Neural progenitor cell (in vitro differentiated cells): ENCODE data around the gene NAALADL1. TPM values are rescaled to one million over a fixed set of nuclear protein-coding genes. Genes with fewer than 3 reads are reported as not detected.

Source experiments
- DNase-seq: peaks from one replicate; pipeline ENCODE4 v3.0.0-alpha.2; 2016; ENCODE audit warnings: low spot score
- H2AFZ ChIP-seq: fragments of 200-600 bp; sonication (generic); replicated peaks from 2 replicates; pipeline ENCODE4 v1.6.1; 2016; ENCODE audit warnings: antibody characterized with exemption
- H3F3A ChIP-seq: fragments of 200-600 bp; sonication (generic); 2 replicates; pipeline ENCODE4 v1.6.1; 2016; ENCODE audit warnings: antibody characterized with exemption, low read depth
- H3K27ac ChIP-seq: fragments of 200-600 bp; sonication (generic); 2 replicates; pipeline ENCODE4 v1.5.1; 2016; ENCODE audit warnings: mild to moderate bottlenecking
- H3K27me3 ChIP-seq: fragments of 200-600 bp; sonication (generic); 2 replicates; pipeline ENCODE4 v1.6.1; 2016; ENCODE audit warnings: mild to moderate bottlenecking, moderate library complexity
- H3K36me3 ChIP-seq: fragments of 200-600 bp; sonication (generic); 2 replicates; pipeline ENCODE4 v1.5.1; 2016
- H3K4me1 ChIP-seq: fragments of 200-600 bp; sonication (generic); 2 replicates; pipeline ENCODE4 v1.6.1; 2016; ENCODE audit warnings: mixed run types
- H3K4me2 ChIP-seq: fragments of 200-600 bp; sonication (generic); 2 replicates; pipeline ENCODE4 v1.6.1; 2016
- H3K4me3 ChIP-seq: fragments of 200-600 bp; sonication (generic); 2 replicates; pipeline ENCODE4 v1.5.1; 2016
- H3K79me2 ChIP-seq: fragments of 200-600 bp; sonication (generic); 2 replicates; pipeline ENCODE4 v1.6.1; 2016; ENCODE audit warnings: low read depth
- H3K9ac ChIP-seq: fragments of 200-600 bp; sonication (generic); 2 replicates; pipeline ENCODE4 v1.6.1; 2016
- H3K9me3 ChIP-seq: fragments of 200-600 bp; sonication (generic); 2 replicates; pipeline ENCODE4 v1.5.1; 2016; ENCODE audit warnings: low read depth
- H4K20me1 ChIP-seq: fragments of 200-600 bp; sonication (generic); 2 replicates; pipeline ENCODE4 v1.6.1; 2016; ENCODE audit warnings: low read depth
- H3K27ac Mint-ChIP-seq: 3 replicates; pipeline ENCODE4 v1.8.0; 2021; ENCODE audit warnings: mixed read lengths
- H3K27me3 Mint-ChIP-seq: 2 replicates; pipeline ENCODE4 v1.8.0; 2022; ENCODE audit warnings: low read depth, mild to moderate bottlenecking, inconsistent platforms, moderate library complexity, mixed read lengths; ENCODE audit not compliant: insufficient read depth
- H3K36me3 Mint-ChIP-seq: 3 replicates; pipeline ENCODE4 v1.8.0; 2021; ENCODE audit warnings: mixed read lengths
- H3K4me1 Mint-ChIP-seq: 3 replicates; pipeline ENCODE4 v1.8.0; 2021; ENCODE audit warnings: mixed read lengths
- H3K4me3 Mint-ChIP-seq: 3 replicates; pipeline ENCODE4 v1.8.0; 2021; ENCODE audit warnings: mild to moderate bottlenecking, moderate library complexity, mixed read lengths
- H3K9me3 Mint-ChIP-seq: 3 replicates; pipeline ENCODE4 v1.8.0; 2020; ENCODE audit warnings: mixed read lengths
- CTCF ChIP-seq: fragments of 200-600 bp; sonication (generic); IDR thresholded peaks from 2 replicates; pipeline ENCODE4 v1.5.1; 2017; ENCODE audit warnings: antibody characterized with exemption, mild to moderate bottlenecking
- EZH2 ChIP-seq: fragments of 200-600 bp; sonication (generic); IDR thresholded peaks from 2 replicates; pipeline ENCODE4 v1.6.1; 2017; ENCODE audit warnings: antibody characterized with exemption, mild to moderate bottlenecking, moderate library complexity
- EZH2phosphoT487 ChIP-seq: fragments of 200-600 bp; sonication (generic); IDR thresholded peaks from 2 replicates; pipeline ENCODE4 v1.6.1; 2017; ENCODE audit warnings: antibody characterized with exemption
- total RNA-seq: library from RNA; depleted of rRNA; stranded (reverse); fragments of >200 nt; gene quantifications from 2 replicates; pipeline ENCODE4 v1.2.3, GENCODE V29; 2015; ENCODE audit warnings: low replicate concordance

Gene NAALADL1
- total RNA-seq, 1 donor from 2014 or later = 0.80 TPM

DNA sequence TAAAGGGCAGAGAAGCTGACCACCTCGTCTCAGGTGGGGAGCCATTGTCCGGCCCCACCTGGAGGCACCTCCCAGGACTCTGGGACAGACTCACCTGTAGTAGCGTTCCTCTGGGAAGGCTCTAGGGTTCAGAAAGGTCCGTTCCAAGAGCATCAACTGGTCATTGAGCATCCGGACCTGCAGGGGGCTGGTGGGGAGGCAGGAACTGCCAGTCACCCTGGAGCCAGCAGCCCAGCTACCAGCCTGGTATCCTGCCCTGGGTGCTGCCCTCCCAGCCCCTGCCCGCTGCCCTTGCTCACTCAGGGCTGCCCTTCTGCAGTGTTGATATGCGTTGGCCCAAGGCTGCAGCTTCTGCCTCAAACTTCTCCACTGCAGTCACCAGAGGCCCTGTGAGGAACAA is 12.6 kb downstream of the NAALADL1 start:
- TF ChIP-seq EZH2phosphoT487 (no peak), EZH2 (no peak), CTCF (no peak)
- DNase-seq = no peak

DNA sequence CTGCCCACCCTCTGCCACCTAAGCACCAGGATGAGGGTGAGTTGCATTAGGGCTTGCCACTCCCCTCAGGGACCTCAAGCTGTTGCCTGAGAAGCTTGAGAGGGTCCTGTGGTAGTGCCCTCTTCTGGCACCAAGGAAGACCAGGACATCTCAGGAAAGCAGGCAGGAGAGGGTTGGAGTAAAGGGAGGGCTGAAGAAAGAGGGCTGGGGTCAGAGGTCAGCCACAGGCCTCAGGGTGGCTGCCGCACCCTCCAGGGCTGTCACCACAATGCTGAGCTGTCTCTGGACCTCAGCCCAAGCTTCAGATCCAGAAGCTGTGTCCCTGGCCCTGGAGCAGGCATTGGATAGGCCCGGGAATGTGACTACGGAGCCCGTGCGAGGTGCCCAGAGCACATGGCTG is 13.3 kb downstream of the NAALADL1 start:
- H3K4me3 ChIP-seq = no peak overlapping the region
- no peak overlapping the region for H3K4me2 ChIP-seq
- H3K9ac ChIP-seq = no peak overlapping the region
- no peaks in the 10 kb centered on the region for H3K27me3 ChIP-seq
- Mint-ChIP-seq H3K36me3 (peaks cover 7% of the 10 kb centered on the region), H3K4me3 (no peak overlapping the region), H3K9me3 (no peaks in the 10 kb centered on the region), H3K27ac (no peak overlapping the region), H3K27me3 (peaks cover 14% of the 10 kb centered on the region), H3K4me1 (peaks cover 9% of the 10 kb centered on the region)
- no peaks in the 10 kb centered on the region for H3K4me1 ChIP-seq
- no peak overlapping the region for H3K27ac ChIP-seq
- H3F3A ChIP-seq = peaks cover 6% of the 10 kb centered on the region
- peaks cover 17% of the 10 kb centered on the region for H4K20me1 ChIP-seq
- no peaks in the 10 kb centered on the region for H3K9me3 ChIP-seq
- H3K36me3 ChIP-seq = no peaks in the 10 kb centered on the region
- TF ChIP-seq EZH2 = no peak
- no peak for TF ChIP-seq CTCF
- TF ChIP-seq EZH2phosphoT487 = no peak
- H2AFZ ChIP-seq = no peak overlapping the region
- DNase-seq = no peak
- H3K79me2 ChIP-seq = peaks cover 15% of the 10 kb centered on the region

More for the DNA sequence above, 12.6 kb downstream of the NAALADL1 start:
- no peak overlapping the region for H3K9ac ChIP-seq
- H3K36me3 ChIP-seq = no peaks in the 10 kb centered on the region
- Mint-ChIP-seq H3K27ac (no peak overlapping the region), H3K9me3 (no peaks in the 10 kb centered on the region), H3K4me3 (no peak overlapping the region), H3K4me1 (peaks cover 6% of the 10 kb centered on the region), H3K27me3 (peaks cover 12% of the 10 kb centered on the region), H3K36me3 (peaks cover 7% of the 10 kb centered on the region)
- H3K79me2 ChIP-seq = peaks cover 15% of the 10 kb centered on the region
- H3K9me3 ChIP-seq = no peaks in the 10 kb centered on the region
- no peaks in the 10 kb centered on the region for H3K4me1 ChIP-seq
- H3K4me3 ChIP-seq = no peak overlapping the region
- peaks cover 17% of the 10 kb centered on the region for H4K20me1 ChIP-seq
- H3F3A ChIP-seq = no peaks in the 10 kb centered on the region
- no peak overlapping the region for H2AFZ ChIP-seq
- H3K27ac ChIP-seq = no peak overlapping the region
- H3K27me3 ChIP-seq = no peaks in the 10 kb centered on the region
- no peak overlapping the region for H3K4me2 ChIP-seq

GRCh38 chr11:65043881-65044501 is 14.4 kb downstream of the NAALADL1 start:
- no peak for DNase-seq
- Histone ChIP-seq H3K4me1 (no peaks in the 10 kb centered on the region), H3F3A (peaks cover 8% of the 10 kb centered on the region), H3K9ac (no peak overlapping the region), H3K27me3 (no peaks in the 10 kb centered on the region), H3K79me2 (peaks cover 15% of the 10 kb centered on the region), H3K9me3 (no peaks in the 10 kb centered on the region), H3K4me2 (no peak overlapping the region), H4K20me1 (peaks cover 17% of the 10 kb centered on the region), H2AFZ (no peak overlapping the region), H3K27ac (no peak overlapping the region), H3K4me3 (no peak overlapping the region), H3K36me3 (no peaks in the 10 kb centered on the region)
- peaks cover 14% of the 10 kb centered on the region for H3K27me3 Mint-ChIP-seq
- peaks cover 9% of the 10 kb centered on the region for H3K4me1 Mint-ChIP-seq
- peaks cover 7% of the 10 kb centered on the region for H3K36me3 Mint-ChIP-seq
- H3K27ac Mint-ChIP-seq = no peak overlapping the region
- H3K4me3 Mint-ChIP-seq = peak overlapping the region; percentile 41
- no peak for TF ChIP-seq EZH2
- no peak for TF ChIP-seq EZH2phosphoT487
- no peak for TF ChIP-seq CTCF
- no peaks in the 10 kb centered on the region for H3K9me3 Mint-ChIP-seq
